ENCODE measurements around the gene ANGPT4.
"Not testable (repeated sequence)": the region's sequence is repeated elsewhere in the genome, so short reads cannot be mapped to it uniquely, and the experiment has no call there.

Gene ANGPT4

GRCh38 chr20:906001-906520 lies 10.1 kb downstream of the ANGPT4 start:
- Mint-ChIP-seq H3K9me3 (no peaks in the 10 kb centered on the region), H3K27me3 (ENCODE audit: low read depth) (no peaks in the 10 kb centered on the region), H3K4me3 (no peak overlapping the region), H3K27ac (no peak overlapping the region), H3K4me1 (ENCODE audit: low read depth) (no peaks in the 10 kb centered on the region), H3K36me3 (ENCODE audit: low read depth) (no peaks in the 10 kb centered on the region)

GRCh38 chr20:905396-905961 lies 10.7 kb downstream of the ANGPT4 start:
- no peaks in the 10 kb centered on the region for H3K36me3 Mint-ChIP-seq (ENCODE audit: low read depth)
- H3K4me1 Mint-ChIP-seq (ENCODE audit: low read depth), result no peaks in the 10 kb centered on the region
- H3K27ac Mint-ChIP-seq, result no peak overlapping the region
- no peaks in the 10 kb centered on the region for H3K9me3 Mint-ChIP-seq
- no peak overlapping the region for H3K4me3 Mint-ChIP-seq
- no peaks in the 10 kb centered on the region for H3K27me3 Mint-ChIP-seq (ENCODE audit: low read depth)

GRCh38 chr20:904039-904545 lies 12.0 kb downstream of the ANGPT4 start:
- H3K36me3 Mint-ChIP-seq (ENCODE audit: low read depth), result no peaks in the 10 kb centered on the region
- H3K4me3 Mint-ChIP-seq, result no peak overlapping the region
- no peaks in the 10 kb centered on the region for H3K27me3 Mint-ChIP-seq (ENCODE audit: low read depth)
- H3K4me1 Mint-ChIP-seq (ENCODE audit: low read depth), result no peaks in the 10 kb centered on the region
- H3K27ac Mint-ChIP-seq, result no peak overlapping the region
- H3K9me3 Mint-ChIP-seq, result peaks cover 3% of the 10 kb centered on the region

GRCh38 chr20:897436-897835 lies 18.7 kb downstream of the ANGPT4 start:
- H3K4me1 Mint-ChIP-seq (ENCODE audit: low read depth); H3K27ac Mint-ChIP-seq; H3K9me3 Mint-ChIP-seq; H3K36me3 Mint-ChIP-seq (ENCODE audit: low read depth); H3K4me3 Mint-ChIP-seq: not testable (repeated sequence)
- peaks cover 23% of the 10 kb centered on the region for H3K27me3 Mint-ChIP-seq (ENCODE audit: low read depth)

GRCh38 chr20:896501-897025 lies 19.6 kb downstream of the ANGPT4 start:
- Mint-ChIP-seq H3K4me1 (ENCODE audit: low read depth) (no peaks in the 10 kb centered on the region), H3K36me3 (ENCODE audit: low read depth) (no peaks in the 10 kb centered on the region), H3K27ac (no peak overlapping the region), H3K27me3 (ENCODE audit: low read depth) (peaks cover 23% of the 10 kb centered on the region), H3K4me3 (no peak overlapping the region), H3K9me3 (peaks cover 9% of the 10 kb centered on the region)

GRCh38 chr20:892371-892770 lies 23.8 kb downstream of the ANGPT4 start:
- peaks cover 20% of the 10 kb centered on the region for H3K27me3 Mint-ChIP-seq (ENCODE audit: low read depth)
- not testable (repeated sequence) for H3K9me3 Mint-ChIP-seq; H3K27ac Mint-ChIP-seq; H3K36me3 Mint-ChIP-seq (ENCODE audit: low read depth); H3K4me1 Mint-ChIP-seq (ENCODE audit: low read depth); H3K4me3 Mint-ChIP-seq

- H3K36me3 Mint-ChIP-seq (ENCODE audit: low read depth), result no peaks in the 10 kb centered on the region
- H3K9me3 Mint-ChIP-seq, result no peaks in the 10 kb centered on the region
- peaks cover 17% of the 10 kb centered on the region for H3K27me3 Mint-ChIP-seq (ENCODE audit: low read depth)
- H3K4me1 Mint-ChIP-seq (ENCODE audit: low read depth), result peaks cover 3% of the 10 kb centered on the region
- H3K4me3 Mint-ChIP-seq, result no peak overlapping the region
- no peak overlapping the region for H3K27ac Mint-ChIP-seq
Measured at GRCh38 chr20:891706-892080, 24.4 kb downstream of the ANGPT4 start.

GRCh38 chr20:891058-891705 lies 25.0 kb downstream of the ANGPT4 start:
- Mint-ChIP-seq H3K27me3 (ENCODE audit: low read depth) (peaks cover 17% of the 10 kb centered on the region), H3K27ac (no peak overlapping the region), H3K4me3 (no peak overlapping the region), H3K4me1 (ENCODE audit: low read depth) (peaks cover 3% of the 10 kb centered on the region), H3K36me3 (ENCODE audit: low read depth) (no peaks in the 10 kb centered on the region), H3K9me3 (no peaks in the 10 kb centered on the region)

- H3K36me3 Mint-ChIP-seq (ENCODE audit: low read depth), result no peaks in the 10 kb centered on the region
- H3K27me3 Mint-ChIP-seq (ENCODE audit: low read depth), result peaks cover 23% of the 10 kb centered on the region
- no peaks in the 10 kb centered on the region for H3K9me3 Mint-ChIP-seq
- H3K27ac Mint-ChIP-seq, result no peak overlapping the region
- H3K4me1 Mint-ChIP-seq (ENCODE audit: low read depth), result peaks cover 3% of the 10 kb centered on the region
- no peak overlapping the region for H3K4me3 Mint-ChIP-seq
Measured at GRCh38 chr20:890666-891057, 25.5 kb downstream of the ANGPT4 start.

GRCh38 chr20:889932-890463 lies 26.1 kb downstream of the ANGPT4 start:
- Mint-ChIP-seq H3K36me3 (ENCODE audit: low read depth) (no peaks in the 10 kb centered on the region), H3K27me3 (ENCODE audit: low read depth) (peaks cover 27% of the 10 kb centered on the region), H3K4me3 (no peak overlapping the region), H3K4me1 (ENCODE audit: low read depth) (peaks cover 4% of the 10 kb centered on the region), H3K9me3 (no peaks in the 10 kb centered on the region), H3K27ac (no peak overlapping the region)

GRCh38 chr20:889106-889505 lies 27.0 kb downstream of the ANGPT4 start:
- Mint-ChIP-seq H3K27ac (no peak overlapping the region), H3K4me3 (no peak overlapping the region), H3K36me3 (ENCODE audit: low read depth) (no peaks in the 10 kb centered on the region), H3K9me3 (no peaks in the 10 kb centered on the region), H3K4me1 (ENCODE audit: low read depth) (peaks cover 6% of the 10 kb centered on the region), H3K27me3 (ENCODE audit: low read depth) (peaks cover 27% of the 10 kb centered on the region)

GRCh38 chr20:888057-888456 lies 28.1 kb downstream of the ANGPT4 start:
- Mint-ChIP-seq H3K27ac (no peak overlapping the region), H3K4me1 (ENCODE audit: low read depth) (peaks cover 6% of the 10 kb centered on the region), H3K27me3 (ENCODE audit: low read depth) (peaks cover 21% of the 10 kb centered on the region), H3K4me3 (no peak overlapping the region), H3K36me3 (ENCODE audit: low read depth) (no peaks in the 10 kb centered on the region), H3K9me3 (no peaks in the 10 kb centered on the region)

GRCh38 chr20:887137-887536 lies 29.0 kb downstream of the ANGPT4 start:
- Mint-ChIP-seq H3K4me1 (ENCODE audit: low read depth) (peaks cover 6% of the 10 kb centered on the region), H3K4me3 (no peak overlapping the region), H3K9me3 (no peaks in the 10 kb centered on the region), H3K27ac (no peak overlapping the region), H3K36me3 (ENCODE audit: low read depth) (no peaks in the 10 kb centered on the region), H3K27me3 (ENCODE audit: low read depth) (peaks cover 16% of the 10 kb centered on the region)

- peaks cover 10% of the 10 kb centered on the region for H3K27me3 Mint-ChIP-seq (ENCODE audit: low read depth)
- peaks cover 3% of the 10 kb centered on the region for H3K36me3 Mint-ChIP-seq (ENCODE audit: low read depth)
Measured at GRCh38 chr20:884983-885952, 30.9 kb downstream of the ANGPT4 start.

More at GRCh38 chr20:884983-885952, 30.9 kb downstream of the ANGPT4 start:
- no peak overlapping the region for H3K4me3 Mint-ChIP-seq
- no peaks in the 10 kb centered on the region for H3K9me3 Mint-ChIP-seq
- no peak overlapping the region for H3K27ac Mint-ChIP-seq
- peaks cover 15% of the 10 kb centered on the region for H3K4me1 Mint-ChIP-seq (ENCODE audit: low read depth)

Measured in T-helper 1 cell treated with Interleukin-12 subunit alpha and Interleukin-12 subunit beta and Interleukin-4 antibody, amounts not matched to agents 30 μg/mL and 1 μg/mL, for 36 hours (primary cell).